HG03108 (cell line): ENCODE results near the gene UBE2QL1.
"Not testable (repeated sequence)": the region's sequence is repeated elsewhere in the genome, so short reads cannot be mapped to it uniquely, and the experiment has no call there.

ENCODE experiments used
- ATAC-seq: cut with Tn5 transposase; IDR thresholded peaks from one replicate; pipeline ENCODE4 v1.9.1; 2021; ENCODE audit warnings: moderate library complexity; ENCODE audit not compliant: unreplicated experiment

The UBE2QL1 gene

DNA sequence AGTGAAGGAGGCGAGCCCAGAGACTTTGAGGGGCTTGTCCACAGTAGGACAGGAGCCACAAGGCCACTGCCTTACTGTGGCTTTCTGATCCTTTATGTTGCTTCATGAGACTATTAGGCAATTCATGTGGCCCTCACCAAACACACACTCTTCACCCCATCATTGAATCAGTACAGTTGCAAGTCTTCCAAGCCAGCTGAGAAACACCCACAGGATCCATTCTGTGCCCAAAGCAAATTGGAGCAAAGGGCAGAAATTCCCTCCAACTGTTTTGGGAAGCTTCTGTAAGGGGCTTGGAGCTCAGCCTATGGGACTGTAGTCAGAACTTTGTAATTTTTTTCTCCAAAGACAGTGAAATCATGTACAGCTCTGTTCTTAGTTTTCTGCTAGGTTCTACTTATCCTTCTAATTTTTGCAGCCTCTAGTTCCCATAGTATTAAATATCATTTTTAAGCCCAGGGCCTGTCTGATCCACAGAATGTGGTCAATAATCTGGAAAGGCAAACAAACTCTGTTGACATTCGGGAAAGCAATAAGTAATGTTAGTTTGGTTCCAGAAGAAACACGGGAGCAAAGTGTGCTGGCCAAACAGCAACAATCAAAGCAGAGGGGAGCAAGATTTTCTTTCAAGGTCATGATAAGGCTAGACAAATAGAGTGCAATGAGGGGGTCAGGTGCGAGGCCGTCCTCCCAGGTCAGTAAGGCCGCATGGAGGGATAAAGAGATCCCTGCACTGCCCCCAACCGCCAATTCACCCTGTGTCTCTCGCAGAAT, 47.0 kb downstream of the UBE2QL1 start:
- ATAC-seq = no peak

DNA sequence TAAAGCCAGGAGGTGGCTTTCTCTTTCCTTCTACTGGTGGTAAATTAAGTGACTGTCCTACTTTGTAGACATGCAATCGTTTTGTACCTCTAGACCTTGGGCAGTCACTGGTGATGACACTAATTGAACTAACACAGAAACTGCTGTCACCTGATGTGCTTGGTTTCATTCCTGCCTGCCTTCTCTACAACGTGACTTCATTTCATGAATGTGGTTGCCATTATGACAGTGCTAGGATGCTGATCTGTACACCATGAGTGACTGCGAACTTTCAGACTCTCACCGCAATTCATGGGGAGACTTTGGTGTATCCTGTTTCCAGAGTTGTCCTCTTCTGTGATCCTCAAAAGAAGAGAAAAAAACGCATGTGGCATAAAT, 47.5 kb downstream of the UBE2QL1 start:
- peak; percentile 85 for ATAC-seq

DNA sequence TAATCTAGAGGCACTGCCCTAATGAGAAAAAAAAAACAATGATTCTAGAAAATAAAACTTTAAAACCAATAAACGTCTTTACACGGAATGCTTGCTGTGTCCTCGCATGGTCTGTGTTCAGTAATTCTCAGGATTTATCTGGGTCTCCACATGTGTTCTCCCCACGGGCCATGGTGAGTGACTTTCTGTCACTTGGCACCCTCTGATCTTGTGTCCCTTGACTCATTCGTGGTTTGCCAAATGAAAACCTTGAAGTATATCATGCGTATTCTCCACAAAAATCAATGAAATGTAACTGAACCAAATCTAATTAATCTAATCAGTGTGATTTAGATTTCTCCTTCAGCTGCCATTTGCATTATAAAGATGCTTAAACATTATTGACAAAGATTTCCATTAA, 48.0 kb downstream of the UBE2QL1 start:
- ATAC-seq = no peak

DNA sequence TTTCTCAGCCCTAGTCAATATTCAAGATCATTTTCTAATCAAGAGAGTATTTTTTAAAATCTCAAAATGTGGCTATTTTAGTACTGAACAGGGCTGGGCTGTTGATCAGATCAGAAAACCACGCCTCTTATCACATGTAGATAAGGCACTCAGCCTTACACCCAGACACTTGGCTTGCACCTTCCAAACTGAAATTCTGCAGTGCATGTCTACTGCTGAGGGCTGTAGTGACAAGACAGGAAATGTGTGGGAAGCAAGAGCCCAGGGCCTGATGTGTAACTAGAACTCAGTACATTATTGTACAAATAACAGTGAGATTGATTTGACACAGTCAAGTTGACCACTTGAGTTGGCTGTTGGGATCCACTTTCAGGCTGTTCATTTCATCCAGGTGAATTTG, 48.6 kb downstream of the UBE2QL1 start:
- ATAC-seq = no peak

DNA sequence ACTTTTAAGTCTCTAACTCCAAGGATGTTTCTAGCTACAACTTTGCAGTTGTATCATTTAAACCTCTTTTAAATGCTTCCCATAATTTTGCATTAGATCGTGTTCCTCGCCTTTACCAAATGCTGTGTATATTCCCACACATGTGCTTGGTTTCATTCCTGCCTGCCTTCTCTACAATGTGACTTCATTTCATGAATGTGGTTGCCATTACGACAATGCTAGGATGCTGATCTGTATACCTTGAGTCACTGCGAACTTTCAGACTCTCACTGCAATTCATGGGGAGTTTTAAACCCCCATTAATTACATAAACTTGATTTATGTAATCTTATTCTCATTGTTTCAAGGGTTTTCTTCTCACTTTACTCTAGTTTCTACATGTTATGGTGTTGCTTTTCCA, 50.3 kb downstream of the UBE2QL1 start:
- ATAC-seq = no peak

DNA sequence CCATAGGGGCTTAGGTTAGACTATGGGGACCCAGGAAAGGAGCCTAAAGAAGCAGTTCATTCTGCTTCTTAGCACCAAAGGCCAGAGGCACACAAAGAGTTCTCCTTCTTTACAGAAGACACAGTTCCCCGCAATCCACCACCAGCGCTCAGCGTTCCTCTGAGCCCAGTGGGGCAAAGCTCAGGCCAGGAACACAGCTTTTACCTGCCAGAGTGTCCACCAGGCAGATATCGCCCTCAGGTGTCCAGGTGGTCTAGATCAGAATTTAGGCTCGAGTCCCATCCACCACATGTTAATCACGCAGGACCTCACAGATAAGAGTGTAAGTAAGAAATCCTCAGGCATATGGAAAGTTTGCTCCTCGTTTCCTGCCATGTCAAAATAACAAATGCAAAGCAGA, 53.0 kb downstream of the UBE2QL1 start:
- no peak for ATAC-seq

DNA sequence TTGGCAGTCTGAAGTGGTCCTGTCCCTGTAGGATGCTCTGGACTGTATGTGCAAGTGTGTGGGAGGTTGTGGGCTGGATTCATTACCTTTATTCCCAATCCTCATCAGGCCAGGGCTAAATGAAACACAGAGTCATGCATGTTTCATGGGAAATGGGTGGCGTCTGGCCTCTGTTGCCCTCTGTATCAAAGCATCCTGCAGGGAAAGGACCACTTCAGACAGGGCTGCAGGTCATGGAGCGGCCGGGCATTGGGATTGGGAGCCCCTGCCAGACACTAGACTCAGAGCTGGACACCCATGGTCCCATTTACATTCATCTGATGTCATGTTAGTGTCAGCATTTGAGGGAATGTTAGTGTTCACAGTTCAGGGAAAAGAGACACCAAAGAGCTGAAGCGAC, 53.8 kb downstream of the UBE2QL1 start:
- ATAC-seq = no peak

DNA sequence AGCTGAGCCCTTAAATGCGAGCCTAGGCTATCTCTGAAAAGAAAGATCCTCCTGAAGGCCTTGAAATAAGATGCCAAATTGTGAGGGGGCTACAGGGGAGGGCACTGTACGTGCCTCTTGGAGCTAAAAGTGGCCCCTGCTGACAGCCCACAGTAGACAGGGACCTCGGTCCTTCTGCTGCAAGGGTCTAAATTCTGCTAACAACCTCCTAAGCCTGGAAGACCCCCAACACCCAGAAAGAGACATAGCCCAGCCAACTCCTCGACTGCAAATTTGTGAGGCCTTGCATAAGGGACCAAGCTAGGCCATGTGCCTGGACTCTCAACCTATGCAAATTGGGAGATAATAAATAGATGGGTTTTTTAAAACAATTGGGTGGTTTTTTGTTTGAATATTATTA, 54.7 kb downstream of the UBE2QL1 start:
- ATAC-seq = no peak

DNA sequence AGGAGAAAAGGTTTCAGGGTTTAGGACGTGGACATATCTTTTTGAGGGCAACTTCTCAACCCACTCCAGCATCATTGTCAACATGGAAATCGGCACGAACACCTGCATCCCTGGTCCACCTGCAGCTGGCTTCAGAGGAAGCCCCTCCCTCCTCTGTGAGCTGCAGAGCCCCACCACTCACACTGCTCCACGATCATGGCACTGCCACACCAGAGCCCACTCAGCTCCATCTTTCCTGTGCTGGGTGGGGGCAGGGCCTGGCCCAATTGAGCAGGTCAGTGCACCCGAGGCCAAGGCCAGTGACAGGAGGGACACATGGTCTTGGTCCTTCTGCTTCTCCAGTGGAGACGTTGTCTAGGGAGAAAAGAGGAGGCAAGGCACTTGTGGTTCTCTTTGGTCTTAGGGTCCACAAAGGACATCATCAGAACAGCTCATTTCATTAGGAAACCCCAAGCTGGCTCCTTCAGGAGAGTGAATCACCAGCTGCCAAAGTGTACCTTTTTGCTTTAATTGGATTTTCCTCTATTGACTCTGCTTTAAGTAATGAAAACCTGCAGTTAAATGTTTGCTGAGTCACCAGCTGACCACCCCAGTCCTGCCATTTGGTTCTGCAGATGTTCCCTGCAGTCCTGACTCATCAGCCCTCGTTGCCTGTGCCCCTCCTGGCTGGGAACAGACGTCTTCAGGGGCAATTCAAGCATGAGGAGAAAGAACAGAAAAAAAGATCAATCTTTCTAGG, 56.2 kb downstream of the UBE2QL1 start:
- no peak for ATAC-seq

DNA sequence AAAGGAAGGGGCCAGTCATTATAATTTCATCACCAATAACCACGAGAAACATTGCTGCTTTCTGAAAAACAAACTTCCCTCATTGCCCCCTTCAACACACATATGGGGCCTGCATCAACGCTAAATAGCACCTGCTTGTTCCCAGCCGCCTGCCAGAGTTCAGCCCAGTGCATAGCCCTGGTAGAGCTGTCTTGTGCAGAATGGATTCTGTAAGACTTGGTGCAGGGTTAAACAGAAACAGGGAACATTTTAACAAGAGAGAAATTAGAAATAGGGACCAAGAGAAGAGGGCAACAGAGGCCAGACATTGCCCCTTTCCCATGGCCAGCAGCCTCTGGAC, 56.7 kb downstream of the UBE2QL1 start:
- no peak for ATAC-seq

DNA sequence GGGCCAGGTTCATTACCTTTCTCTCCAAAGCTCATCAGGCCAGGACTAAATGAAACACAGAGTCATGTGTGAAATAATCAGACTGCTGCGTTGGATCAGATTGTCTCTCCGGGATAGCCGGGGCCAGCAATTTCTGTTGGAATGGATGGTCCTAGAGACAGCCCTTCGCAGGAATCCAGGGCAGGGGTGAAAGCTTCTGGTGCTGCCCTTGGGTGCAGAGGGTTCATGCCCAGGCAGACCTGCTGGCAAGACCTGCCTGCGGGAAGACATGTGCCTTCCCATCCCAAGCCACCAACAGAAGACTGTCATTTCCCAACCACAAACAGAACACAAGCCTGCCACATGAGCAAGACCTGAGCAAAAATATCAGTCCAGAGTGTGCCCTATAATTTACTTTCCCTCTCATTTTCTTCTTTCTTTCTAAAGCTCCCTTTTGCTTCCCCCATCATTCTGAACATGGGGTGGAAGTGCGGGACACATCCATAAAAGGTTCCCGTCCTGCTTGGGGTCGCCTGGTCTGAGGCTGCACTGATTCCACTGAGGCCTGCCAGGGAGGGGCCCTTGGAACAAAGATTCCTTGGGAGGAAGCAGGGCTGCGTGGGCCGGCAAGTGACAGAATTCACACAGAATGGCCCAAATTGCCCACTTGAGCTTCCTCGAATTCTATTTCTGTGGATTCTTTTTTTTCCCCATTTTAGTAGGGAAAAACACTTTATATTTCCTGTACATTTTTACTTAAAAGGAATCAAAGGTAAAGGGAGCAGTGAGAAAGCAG, 57.3 kb downstream of the UBE2QL1 start:
- ATAC-seq = no peak

DNA sequence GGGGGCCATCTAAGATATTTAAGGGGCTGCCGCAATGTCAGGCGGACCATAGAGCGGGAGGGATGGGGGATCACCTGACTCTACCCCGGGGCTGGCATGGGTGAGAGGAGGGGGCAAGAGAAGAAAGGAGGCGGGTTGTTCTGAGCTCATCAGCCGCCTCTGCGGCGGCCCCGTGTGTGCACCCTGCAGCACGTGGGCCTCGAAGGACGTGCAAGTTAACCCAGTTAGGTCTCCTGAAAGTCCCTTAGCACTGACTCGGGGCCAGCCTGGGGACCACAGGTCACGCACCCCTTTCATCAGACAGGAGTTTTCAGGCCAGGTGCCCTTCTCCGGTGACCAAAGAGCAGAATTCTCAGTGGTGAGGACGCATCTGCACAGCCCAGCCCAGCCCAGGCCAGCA, 58.0 kb downstream of the UBE2QL1 start:
- no peak for ATAC-seq

DNA sequence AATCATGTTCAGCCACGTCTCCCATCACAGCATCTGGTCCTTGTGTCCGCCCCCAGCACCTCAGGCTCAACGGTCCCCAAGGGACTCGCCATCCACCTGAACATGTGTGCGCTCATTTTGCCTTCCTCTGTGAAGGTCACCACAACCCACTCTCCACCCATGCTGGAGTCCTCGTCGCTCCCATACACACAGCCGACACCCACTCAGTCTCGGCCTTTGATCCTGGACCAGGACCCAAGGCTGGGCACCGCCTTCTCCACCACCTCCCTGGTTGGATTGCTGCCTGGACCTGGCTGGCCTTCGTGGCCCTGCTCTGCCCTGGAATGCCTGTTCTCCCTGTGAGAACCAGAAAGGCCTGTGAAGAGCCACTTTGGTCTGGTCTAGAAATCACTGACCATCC, 60.3 kb downstream of the UBE2QL1 start:
- no peak for ATAC-seq

DNA sequence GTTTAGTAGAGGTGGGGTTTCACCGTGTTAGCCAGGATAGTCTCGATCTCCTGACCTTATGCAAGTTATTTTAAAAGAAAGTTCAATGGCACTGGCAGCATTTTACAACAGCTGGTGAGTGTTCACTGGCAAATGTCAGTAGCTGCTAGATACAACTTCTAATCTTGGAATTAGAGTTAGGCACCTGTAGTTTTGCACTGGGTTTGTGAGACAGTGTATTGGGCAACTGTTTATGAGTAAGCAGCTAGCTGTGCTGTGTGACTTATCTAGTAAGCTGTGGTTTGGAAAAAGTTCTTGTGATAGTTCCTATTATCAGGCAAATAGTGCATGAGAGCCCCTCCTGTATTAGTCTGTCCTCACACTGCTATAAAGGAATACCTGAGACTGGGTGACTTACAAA, 61.5 kb downstream of the UBE2QL1 start:
- no peak for ATAC-seq

DNA sequence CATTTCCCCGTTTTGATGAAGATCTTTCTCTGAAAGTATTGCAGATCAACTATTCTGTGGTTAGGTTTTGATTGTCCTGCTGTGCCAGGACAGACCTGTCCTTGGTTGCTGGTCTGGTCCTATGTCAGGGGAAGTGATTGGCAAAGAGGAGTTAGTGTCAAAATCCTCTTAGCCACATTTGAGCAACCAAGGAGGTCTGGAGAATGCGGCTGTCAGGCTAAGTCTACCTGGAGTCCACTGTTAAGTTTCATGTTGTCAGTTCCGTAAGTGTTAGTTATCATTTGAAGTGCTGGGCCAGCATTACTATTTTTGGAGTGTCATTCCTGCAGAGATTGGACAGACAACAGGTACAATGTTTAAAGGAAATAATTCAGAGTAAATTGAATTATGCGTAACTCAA, 62.3 kb downstream of the UBE2QL1 start:
- no peak for ATAC-seq

DNA sequence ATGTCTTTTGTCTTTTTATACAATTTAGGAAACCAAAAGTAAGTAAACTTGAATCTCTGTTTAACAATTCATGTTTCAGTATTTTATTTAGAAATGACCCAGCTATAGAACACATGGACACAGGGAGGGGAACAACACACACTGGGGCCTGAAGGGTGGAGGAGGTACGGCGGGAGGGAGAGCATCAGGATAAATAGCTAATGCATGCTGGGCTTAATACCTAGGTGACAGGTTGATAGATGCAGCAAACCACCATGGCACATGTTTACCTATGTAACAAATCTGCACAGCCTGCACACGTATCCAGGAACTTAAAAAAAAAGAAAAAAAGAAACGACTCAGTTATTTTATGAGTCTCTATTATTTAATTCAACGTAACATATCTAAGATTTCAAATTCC, 67.2 kb downstream of the UBE2QL1 start:
- ATAC-seq = not testable (repeated sequence)

DNA sequence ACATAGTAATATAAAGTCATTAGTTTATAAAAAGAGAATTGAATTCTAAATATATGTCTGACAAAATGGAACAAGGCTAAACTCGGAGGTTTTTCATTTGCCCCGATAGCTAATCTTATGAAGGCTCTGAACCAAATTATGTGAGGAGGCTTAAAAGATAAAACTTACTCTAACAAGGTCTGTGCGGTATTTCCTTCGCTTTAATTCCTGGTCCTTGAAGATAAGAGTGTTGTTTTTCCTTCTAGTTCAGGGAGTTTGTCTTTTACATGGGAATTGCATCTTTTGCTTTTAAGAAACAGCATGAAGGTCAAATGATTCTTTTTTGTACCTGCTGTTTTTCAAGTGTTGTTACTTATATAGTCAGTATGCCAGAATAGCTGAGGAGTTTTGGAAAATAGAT, 68.2 kb downstream of the UBE2QL1 start:
- ATAC-seq = no peak

DNA sequence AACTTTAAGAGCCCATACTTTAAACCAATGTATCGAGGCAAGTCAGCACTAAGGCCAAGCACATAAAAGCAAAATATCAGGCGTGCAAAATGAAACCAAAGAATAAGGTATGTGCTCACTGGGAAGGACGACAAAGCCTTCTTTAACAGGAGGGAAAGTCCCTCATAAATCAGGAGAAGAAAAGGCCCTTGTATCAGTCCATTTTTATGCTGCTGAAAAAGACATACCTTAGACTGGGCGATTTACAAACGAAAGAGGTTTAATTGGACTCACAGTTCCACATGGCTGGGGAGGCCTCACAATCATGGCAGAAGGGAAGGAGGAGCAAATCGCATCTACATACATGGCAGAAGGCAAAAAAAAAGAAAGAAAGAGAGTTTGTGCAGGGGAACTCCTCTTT, 68.9 kb downstream of the UBE2QL1 start:
- ATAC-seq = no peak

DNA sequence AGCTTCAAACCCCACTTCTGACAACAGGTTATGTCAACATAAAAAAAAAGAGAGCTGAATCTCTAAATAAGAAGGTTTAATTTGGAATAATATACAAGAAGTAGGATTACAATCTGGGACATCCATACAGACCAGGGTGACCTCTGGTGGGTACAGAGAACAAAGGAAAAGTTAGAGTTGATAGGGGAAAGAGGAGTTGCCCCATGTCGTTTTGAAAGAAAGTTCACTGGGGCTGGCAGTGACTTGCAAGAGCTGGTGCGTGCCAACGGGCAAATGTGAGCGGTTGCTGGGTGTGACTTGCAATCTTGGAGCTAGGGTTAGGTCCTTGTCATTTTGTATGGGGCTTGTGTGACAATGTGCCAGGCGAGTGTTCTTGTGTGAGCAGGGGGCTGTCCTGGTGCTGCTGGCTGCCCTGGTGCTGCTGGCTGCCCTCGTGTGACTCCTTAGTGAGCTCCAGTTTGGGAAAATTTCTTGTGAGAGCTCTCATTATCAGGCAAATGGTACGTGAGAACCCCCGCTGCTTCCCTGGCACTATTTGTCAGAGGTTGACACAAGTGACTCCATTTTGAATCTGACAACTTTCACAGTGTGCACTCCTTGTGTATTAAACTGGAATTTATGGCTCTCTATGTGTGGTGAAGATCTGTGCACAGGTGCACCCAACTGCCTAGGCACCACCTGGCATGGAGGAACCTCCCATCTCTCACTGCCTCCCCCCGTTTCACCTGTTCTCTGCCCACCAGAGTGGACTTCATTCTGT, 69.8 kb downstream of the UBE2QL1 start:
- no peak for ATAC-seq

DNA sequence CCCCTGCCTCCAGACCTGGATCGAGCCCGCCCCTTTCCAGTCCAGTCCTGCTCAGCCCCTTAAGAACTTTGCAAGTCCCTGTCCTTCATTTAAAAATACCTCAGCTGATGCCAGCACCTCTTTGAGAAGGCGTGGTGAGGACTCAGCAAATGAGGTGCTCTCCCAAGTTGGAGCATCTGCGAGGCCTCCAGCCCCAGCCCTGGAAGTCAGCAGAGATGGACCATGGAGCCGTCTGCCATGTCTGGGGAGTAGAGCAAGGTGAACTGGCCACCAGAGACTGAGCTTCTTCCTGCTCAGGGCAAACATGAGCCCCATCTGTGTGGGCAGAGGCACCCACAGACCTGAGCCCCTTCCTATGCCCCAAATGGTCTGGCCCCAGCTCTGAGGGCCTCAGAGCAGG, 71.5 kb downstream of the UBE2QL1 start:
- ATAC-seq = no peak

DNA sequence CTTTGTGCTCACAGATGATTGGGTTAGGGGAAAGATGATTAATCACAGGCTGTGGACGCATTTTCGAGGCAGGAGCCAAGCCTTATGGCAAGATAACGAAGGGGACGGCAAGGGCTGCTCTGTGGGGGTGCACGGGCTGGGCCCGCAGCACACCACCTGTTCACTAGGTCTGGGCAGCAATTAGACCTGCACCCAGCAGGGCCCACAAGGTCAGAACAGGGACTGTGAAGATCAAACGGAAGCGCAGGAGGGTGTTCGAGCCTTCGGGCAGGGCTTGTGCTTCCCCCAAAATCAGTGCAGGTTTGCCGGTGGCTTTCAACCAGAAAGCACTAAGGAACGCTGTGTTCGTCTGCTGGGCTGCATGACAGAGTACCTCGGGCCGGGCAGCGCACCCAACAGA, 73.7 kb downstream of the UBE2QL1 start:
- ATAC-seq = no peak
